Mesenchymal stem cell (in vitro differentiated cells and primary cell): Measurements from ENCODE around the gene CFAP97.

ENCODE experiments used
- DNase-seq: peaks from one replicate; pipeline ENCODE4 v3.0.0-alpha.2; 2013
- H2AFZ ChIP-seq: one replicate; pipeline ENCODE4 v1.6.1; 2013; ENCODE audit warnings: low read depth, mild to moderate bottlenecking, control low read depth, inconsistent platforms, low read length, moderate library complexity
- H2AK5ac ChIP-seq: 2 replicates; pipeline ENCODE4 v1.6.1; 2013; ENCODE audit warnings: low read length, moderate library complexity, mild to moderate bottlenecking, inconsistent platforms; ENCODE audit not compliant: severe bottlenecking
- H2BK120ac ChIP-seq: one replicate; pipeline ENCODE4 v1.6.1; 2013; ENCODE audit warnings: low read depth, mild to moderate bottlenecking, inconsistent platforms, low read length, moderate library complexity
- H2BK12ac ChIP-seq, 2 experiments: one replicate each; pipeline ENCODE4 v1.6.1; 2013; ENCODE audit warnings: inconsistent platforms in 2 of 2, low read length in 2 of 2, mild to moderate bottlenecking in 2 of 2, moderate library complexity in 2 of 2, control low read depth in 1 of 2
- H2BK15ac ChIP-seq: one replicate; pipeline ENCODE4 v1.6.1; 2013; ENCODE audit warnings: mild to moderate bottlenecking, low read depth, inconsistent platforms; ENCODE audit not compliant: poor library complexity, severe bottlenecking
- H2BK5ac ChIP-seq: 2 replicates; pipeline ENCODE4 v1.6.1; 2013; ENCODE audit warnings: low read depth, mild to moderate bottlenecking, low read length, control low read depth, inconsistent platforms; ENCODE audit not compliant: poor library complexity, severe bottlenecking
- H3K14ac ChIP-seq, 2 experiments: one replicate each; pipeline ENCODE4 v1.6.1; 2013; ENCODE audit warnings: inconsistent platforms in 2 of 2, low read length in 2 of 2, control low read depth in 1 of 2, mild to moderate bottlenecking in 1 of 2, moderate library complexity in 1 of 2
- H3K18ac ChIP-seq, 2 experiments: one replicate each; pipeline ENCODE4 v1.6.1; 2013; ENCODE audit warnings: inconsistent platforms in 2 of 2, low read length in 2 of 2, control low read depth in 1 of 2, low read depth in 1 of 2, mild to moderate bottlenecking in 1 of 2
- H3K23ac ChIP-seq, 2 experiments: one replicate each; pipeline ENCODE4 v1.6.1; 2013; ENCODE audit warnings: inconsistent platforms in 2 of 2, low read length in 2 of 2, mild to moderate bottlenecking in 2 of 2, moderate library complexity in 2 of 2, control low read depth in 1 of 2
- H3K27ac ChIP-seq: 2 replicates; pipeline ENCODE4 v1.5.1; 2013; ENCODE audit warnings: mild to moderate bottlenecking, moderate library complexity, low read length, control low read depth, inconsistent platforms; ENCODE audit not compliant: poor library complexity, severe bottlenecking
- H3K27me3 ChIP-seq, 2 experiments: 2 replicates each; pipeline versions ENCODE4 v1.6.1 to v1.7.0; 2013; ENCODE audit warnings: low read length in 2 of 2, mild to moderate bottlenecking in 2 of 2, moderate library complexity in 2 of 2, control low read depth in 1 of 2, inconsistent platforms in 1 of 2; ENCODE audit not compliant: control insufficient read depth in 1 of 2, insufficient read depth in 1 of 2
- H3K36me3 ChIP-seq, 2 experiments: 2 replicates each; pipeline versions ENCODE4 v1.6.1 to v1.7.0; 2013; ENCODE audit warnings: low read length in 2 of 2, control low read depth in 1 of 2, inconsistent platforms in 1 of 2, low read depth in 1 of 2, mild to moderate bottlenecking in 1 of 2; ENCODE audit not compliant: insufficient read depth in 2 of 2, control insufficient read depth in 1 of 2
- H3K4ac ChIP-seq, 2 experiments: one replicate each; pipeline ENCODE4 v1.6.1; 2013; ENCODE audit warnings: inconsistent platforms in 2 of 2, low read length in 2 of 2, mild to moderate bottlenecking in 2 of 2, moderate library complexity in 2 of 2, control low read depth in 1 of 2, low read depth in 1 of 2
- H3K4me1 ChIP-seq: 2 replicates; pipeline ENCODE4 v1.6.1; 2013; ENCODE audit warnings: low read depth, low read length, control low read depth; ENCODE audit not compliant: control insufficient read depth, insufficient read depth
- H3K4me2 ChIP-seq: 2 replicates; pipeline ENCODE4 v1.6.1; 2013; ENCODE audit warnings: low read length, mild to moderate bottlenecking, inconsistent platforms; ENCODE audit not compliant: poor library complexity, severe bottlenecking
- H3K4me3 ChIP-seq, 2 experiments: 2 replicates each; pipeline versions ENCODE4 v1.5.1 to v1.7.0; 2013; ENCODE audit warnings: low read length in 2 of 2, mild to moderate bottlenecking in 2 of 2, control low read depth in 1 of 2, low read depth in 1 of 2; ENCODE audit not compliant: insufficient read depth in 1 of 2
- H3K79me1 ChIP-seq: replicated peaks from 2 replicates; pipeline ENCODE4 v1.6.1; 2013; ENCODE audit warnings: mild to moderate bottlenecking, control low read depth, low read length, inconsistent platforms; ENCODE audit not compliant: poor library complexity, severe bottlenecking
- H3K9ac ChIP-seq: 2 replicates; pipeline ENCODE4 v1.7.0; 2013; ENCODE audit warnings: mild to moderate bottlenecking, low read length, moderate library complexity
- H3K9me3 ChIP-seq: 2 replicates; pipeline ENCODE4 v1.7.0; 2013; ENCODE audit warnings: mild to moderate bottlenecking, low read length; ENCODE audit not compliant: control insufficient read depth
- H4K8ac ChIP-seq: one replicate; pipeline ENCODE4 v1.6.1; 2013; ENCODE audit warnings: inconsistent platforms, mild to moderate bottlenecking, low read length, moderate library complexity
- H4K91ac ChIP-seq: one replicate; pipeline ENCODE4 v1.6.1; 2013; ENCODE audit warnings: mild to moderate bottlenecking, low read length, inconsistent platforms
- WGBS: methylation state at CpG from one replicate; pipeline ENCODE4 v1.1.7; 2013; ENCODE audit warnings: mixed read lengths; 5-methylcytosine and 5-hydroxymethylcytosine counted together

The CFAP97 gene

GRCh38 chr4:185149392-185149791 lies 54.4 kb downstream of the CFAP97 start:
- no peaks in the 10 kb centered on the region for H3K27me3 ChIP-seq
- no peak overlapping the region for H3K4me3 ChIP-seq
- no peak overlapping the region for H3K14ac ChIP-seq
- no peak overlapping the region for H3K9ac ChIP-seq
- H3K18ac ChIP-seq: no peak overlapping the region
- H2BK12ac ChIP-seq: no peak overlapping the region
- no peak overlapping the region for H2BK5ac ChIP-seq
- no peak overlapping the region for H3K23ac ChIP-seq
- no peak overlapping the region for H2AFZ ChIP-seq
- H3K4ac ChIP-seq: no peak overlapping the region
- no peak overlapping the region for H3K4me2 ChIP-seq
- no peak overlapping the region for H3K27ac ChIP-seq
- peaks cover 4% of the 10 kb centered on the region for H3K4me1 ChIP-seq
- H3K79me1 ChIP-seq: peaks cover 20% of the 10 kb centered on the region
- 81% methylated on average over 12 of the region's 12 CpGs for WGBS
- no peak overlapping the region for H2BK120ac ChIP-seq
- H4K91ac ChIP-seq: no peak overlapping the region
- H2BK15ac ChIP-seq: no peak overlapping the region
- no peak overlapping the region for H2AK5ac ChIP-seq
- H4K8ac ChIP-seq: no peak overlapping the region
- peaks cover 14 to 42% of the 10 kb centered on the region in 2 experiments for H3K36me3 ChIP-seq
- no peak for DNase-seq
- no peaks in the 10 kb centered on the region for H3K9me3 ChIP-seq

GRCh38 chr4:185145572-185145971 lies 58.2 kb downstream of the CFAP97 start:
- Histone ChIP-seq H3K4ac (no peak overlapping the region), H3K18ac (no peak overlapping the region), H2AFZ (no peak overlapping the region), H2BK15ac (no peak overlapping the region), H2AK5ac (no peak overlapping the region), H2BK120ac (no peak overlapping the region), H3K9ac (no peak overlapping the region), H4K91ac (no peak overlapping the region), H2BK12ac (no peak overlapping the region), H3K9me3 (no peaks in the 10 kb centered on the region), H3K23ac (no peak overlapping the region), H3K27ac (no peak overlapping the region), H3K4me2 (no peak overlapping the region), H3K27me3 (no peaks in the 10 kb centered on the region), H3K4me1 (peaks cover 6% of the 10 kb centered on the region), H2BK5ac (no peak overlapping the region), H4K8ac (no peak overlapping the region), H3K36me3 (peaks cover 14 to 29% of the 10 kb centered on the region in 2 experiments), H3K14ac (no peak overlapping the region), H3K79me1 (peaks cover 21% of the 10 kb centered on the region), H3K4me3 (no peak overlapping the region)
- 92% methylated on average over 13 of the region's 13 CpGs for WGBS
- DNase-seq: no peak

- Histone ChIP-seq H3K9me3 (no peaks in the 10 kb centered on the region), H2BK5ac (no peak overlapping the region), H2BK15ac (no peak overlapping the region), H3K18ac (no peak overlapping the region), H3K36me3 (peaks cover 14 to 20% of the 10 kb centered on the region in 2 experiments), H3K4me1 (peaks cover 6% of the 10 kb centered on the region), H2BK12ac (no peak overlapping the region), H3K79me1 (peaks cover 19% of the 10 kb centered on the region), H4K8ac (no peak overlapping the region), H4K91ac (no peak overlapping the region), H3K27me3 (no peaks in the 10 kb centered on the region), H3K4ac (no peak overlapping the region), H2BK120ac (no peak overlapping the region), H3K4me3 (no peak overlapping the region), H3K23ac (no peak overlapping the region), H3K27ac (no peak overlapping the region), H2AK5ac (no peak overlapping the region), H3K4me2 (no peak overlapping the region), H3K9ac (no peak overlapping the region), H3K14ac (no peak overlapping the region), H2AFZ (no peak overlapping the region)
- DNase-seq: no peak
- whole genome bisulfite sequencing: 95% methylated on average over 16 of the region's 16 CpGs
Observed at GRCh38 chr4:185144601-185145240, 59.1 kb downstream of the CFAP97 start.

GRCh38 chr4:185143601-185143969 lies 60.2 kb downstream of the CFAP97 start:
- H3K27me3 ChIP-seq: peaks cover 0 to 4% of the 10 kb centered on the region in 2 experiments
- no peak overlapping the region for H2BK120ac ChIP-seq
- peaks cover 6% of the 10 kb centered on the region for H3K4me1 ChIP-seq
- no peak overlapping the region for H2AK5ac ChIP-seq
- peak overlapping the region in 1 of 2 experiments; percentile 69 for H3K18ac ChIP-seq
- H3K4me3 ChIP-seq: peak overlapping the region; percentile 79 to 98
- peak; percentile 32 for DNase-seq
- H3K79me1 ChIP-seq: peaks cover 19% of the 10 kb centered on the region
- no peak overlapping the region for H3K14ac ChIP-seq
- H4K8ac ChIP-seq: no peak overlapping the region
- H4K91ac ChIP-seq: no peak overlapping the region
- H2BK12ac ChIP-seq: no peak overlapping the region
- WGBS: 4% methylated on average over 26 of the region's 30 CpGs
- H3K4ac ChIP-seq: no peak overlapping the region
- peak overlapping the region; percentile 97 for H3K4me2 ChIP-seq
- no peak overlapping the region for H3K23ac ChIP-seq
- H2AFZ ChIP-seq: no peak overlapping the region
- H2BK15ac ChIP-seq: no peak overlapping the region
- H3K9ac ChIP-seq: peak overlapping the region; percentile 71
- peaks cover 7 to 9% of the 10 kb centered on the region in 2 experiments for H3K36me3 ChIP-seq
- no peak overlapping the region for H3K27ac ChIP-seq
- no peaks in the 10 kb centered on the region for H3K9me3 ChIP-seq
- no peak overlapping the region for H2BK5ac ChIP-seq
